Small intestine (tissue), 7 donors: ENCODE measurements around the gene ZNF766. TPM values are rescaled to one million over a fixed set of nuclear protein-coding genes. Genes with fewer than 3 reads are reported as not detected.
A peak's percentile ranks its signal among the peaks of the same experiment; 100 is the strongest.
"Not testable (repeated sequence)": the region's sequence is repeated elsewhere in the genome, so short reads cannot be mapped to it uniquely, and the experiment has no call there.

Source experiments
- DNase-seq, 2 donors: peaks; one replicate each; pipeline versions ENCODE4 v3.0.0 to v3.0.0-alpha.2; 2013
- FAIRE-seq: peaks from 2 replicates; lab custom pipeline; 2012; peaks lifted over from hg19 to GRCh38; lab: Jason Lieb, UNC
- H3K27ac ChIP-seq, 3 donors: one replicate each; pipeline ENCODE4 v1.5.1; 2013; ENCODE audit warnings: low read length in 2 of 3, mild to moderate bottlenecking in 2 of 3, control low read depth in 1 of 3, inconsistent platforms in 1 of 3, low read depth in 1 of 3, moderate library complexity in 1 of 3
- H3K27me3 ChIP-seq, 3 donors: one replicate each; pipeline ENCODE4 v1.6.1; 2013; ENCODE audit warnings: low read length in 3 of 3, inconsistent platforms in 1 of 3; ENCODE audit not compliant: control insufficient read depth in 3 of 3, insufficient read depth in 3 of 3
- H3K36me3 ChIP-seq, 3 donors: one replicate each; pipeline ENCODE4 v1.6.1; 2013; ENCODE audit warnings: low read length in 3 of 3, inconsistent platforms in 1 of 3, low read depth in 1 of 3, mild to moderate bottlenecking in 1 of 3, moderate library complexity in 1 of 3; ENCODE audit not compliant: control insufficient read depth in 3 of 3, insufficient read depth in 2 of 3
- H3K4me1 ChIP-seq, 3 donors: one replicate each; pipeline ENCODE4 v1.6.1; 2013; ENCODE audit warnings: low read length in 2 of 3, inconsistent platforms in 1 of 3, low read depth in 1 of 3, mild to moderate bottlenecking in 1 of 3, moderate library complexity in 1 of 3; ENCODE audit not compliant: control insufficient read depth in 3 of 3, insufficient read depth in 2 of 3
- H3K4me3 ChIP-seq, 3 donors: one replicate each; pipeline ENCODE4 v1.5.1; 2013; ENCODE audit warnings: low read length in 3 of 3, control low read depth in 1 of 3, inconsistent platforms in 1 of 3, low read depth in 1 of 3, mild to moderate bottlenecking in 1 of 3, moderate library complexity in 1 of 3
- H3K9me3 ChIP-seq, 2 donors: one replicate each; pipeline ENCODE4 v1.6.1; 2013; ENCODE audit warnings: low read depth in 1 of 2, low read length in 1 of 2; ENCODE audit not compliant: control insufficient read depth in 2 of 2, insufficient read depth in 1 of 2
- WGBS, 3 donors: extraction: QIAGEN DNeasy Blood & Tissue Kit; methylation state at CpG; one replicate each; pipeline ENCODE4 v1.1.7; 2013; 5-methylcytosine and 5-hydroxymethylcytosine counted together
- polyA plus RNA-seq, 4 donors: library from polyadenylated mRNA; stranded (reverse) in 3 of 4; unstranded in 1 of 4; fragments of 200-250 nt in 3 of 4; fragments of 120-200 nt in 1 of 4; gene quantifications; one replicate each; pipeline versions ENCODE4 v1.2.1 to v1.2.3, GENCODE V29; 2013
- donor health status: healthy with polysubstance abuse.
- donor health status: control.
- donor health status: control.
- donor health status: Bipolar disorder and iron deficiency.
- donor health status: healthy.

Gene ZNF766
- polyA plus RNA-seq, 4 donors = 1.8 to 13.3 (median 3.1) TPM

DNA sequence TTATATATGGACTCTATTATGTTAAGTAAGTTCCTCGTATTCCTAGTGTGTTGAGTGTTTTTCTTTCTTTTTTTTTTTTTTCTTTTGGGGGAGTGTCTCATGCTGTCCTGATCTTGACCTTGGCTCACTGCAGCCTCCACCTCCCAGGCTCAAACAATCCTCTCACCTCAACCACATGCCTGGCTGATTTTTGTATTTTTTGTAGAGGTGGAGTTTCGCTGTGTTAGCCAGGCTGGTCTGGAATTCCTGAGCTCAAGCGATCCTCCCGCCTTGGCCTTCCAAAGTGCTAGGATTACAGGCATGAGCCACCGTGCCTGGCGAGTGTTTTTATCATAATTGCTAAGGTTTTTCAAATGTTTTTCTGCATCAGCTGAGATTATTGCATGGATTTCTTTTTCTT lies 16.9 kb downstream of the ZNF766 start:
- no peak for FAIRE-seq
- Histone ChIP-seq H3K36me3 (peaks cover 18 to 58% (median 57%) of the 10 kb centered on the region in 3 donors), H3K27ac (no peak overlapping the region), H3K4me3 (no peak overlapping the region), H3K9me3 (peaks cover 0 to 53% of the 10 kb centered on the region in 2 donors), H3K4me1 (no peaks in the 10 kb centered on the region), H3K27me3 (no peaks in the 10 kb centered on the region)
- WGBS, 3 donors = 90 to 98% (median 95%) methylated on average over 6 of the region's 6 CpGs
- no peak for DNase-seq

DNA sequence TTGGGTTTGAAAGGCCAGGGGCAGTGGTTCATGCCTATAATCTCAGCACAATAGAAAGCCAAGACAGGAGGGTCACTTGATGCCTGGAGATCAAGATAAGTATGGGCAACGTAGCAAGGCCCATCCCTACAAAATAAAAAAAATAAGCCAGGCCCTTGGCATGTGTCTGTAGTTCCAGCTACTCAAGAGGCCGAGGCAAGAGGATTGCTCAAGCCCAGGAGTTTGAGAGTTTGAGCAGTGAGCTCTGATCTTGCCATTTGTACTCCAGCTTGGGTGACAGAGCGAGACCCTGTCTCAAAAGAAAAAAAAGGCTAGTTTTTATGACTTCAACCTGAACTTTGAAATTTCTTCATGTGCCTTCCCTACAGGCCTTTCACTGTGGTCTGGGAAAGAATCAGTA lies 22.4 kb downstream of the ZNF766 start:
- Histone ChIP-seq H3K27ac (no peak overlapping the region), H3K4me1 (no peaks in the 10 kb centered on the region), H3K36me3 (peaks cover 0 to 25% (median 23%) of the 10 kb centered on the region in 3 donors), H3K4me3 (no peak overlapping the region), H3K9me3 (peaks cover 0 to 45% of the 10 kb centered on the region in 2 donors), H3K27me3 (no peaks in the 10 kb centered on the region)
- WGBS, 3 donors = 89 to 93% (median 92%) methylated on average over 3 of the region's 3 CpGs
- no peak for FAIRE-seq
- DNase-seq = no peak

DNA sequence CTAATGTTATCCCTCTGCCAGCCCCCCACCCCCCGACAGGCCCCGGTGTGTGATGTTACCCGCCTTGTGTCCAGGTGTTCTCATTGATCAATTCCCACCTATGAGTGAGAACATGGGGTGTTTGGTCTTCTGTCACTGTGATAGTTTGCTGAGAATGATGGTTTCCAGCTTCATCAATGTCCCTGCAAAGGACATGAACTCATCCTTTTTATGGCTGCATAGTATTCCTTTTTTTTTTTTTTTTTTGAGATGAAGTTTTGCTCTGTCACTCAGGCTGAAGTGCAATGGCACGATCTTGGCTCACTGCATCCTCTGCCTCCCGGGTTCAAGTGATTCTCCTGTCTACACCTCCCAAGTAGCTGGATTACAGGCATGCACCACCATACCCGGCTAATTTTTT lies 23.6 kb downstream of the ZNF766 start:
- not testable (repeated sequence) for FAIRE-seq, H3K4me3 ChIP-seq, H3K27me3 ChIP-seq, DNase-seq, H3K27ac ChIP-seq, H3K4me1 ChIP-seq
- H3K9me3 ChIP-seq = peaks cover 0 to 41% of the 10 kb centered on the region in 2 donors
- 98 to 99% (median 98%) methylated on average over 6 of the region's 6 CpGs for WGBS, 3 donors
- H3K36me3 ChIP-seq = peaks cover 0 to 23% (median 21%) of the 10 kb centered on the region in 3 donors

DNA sequence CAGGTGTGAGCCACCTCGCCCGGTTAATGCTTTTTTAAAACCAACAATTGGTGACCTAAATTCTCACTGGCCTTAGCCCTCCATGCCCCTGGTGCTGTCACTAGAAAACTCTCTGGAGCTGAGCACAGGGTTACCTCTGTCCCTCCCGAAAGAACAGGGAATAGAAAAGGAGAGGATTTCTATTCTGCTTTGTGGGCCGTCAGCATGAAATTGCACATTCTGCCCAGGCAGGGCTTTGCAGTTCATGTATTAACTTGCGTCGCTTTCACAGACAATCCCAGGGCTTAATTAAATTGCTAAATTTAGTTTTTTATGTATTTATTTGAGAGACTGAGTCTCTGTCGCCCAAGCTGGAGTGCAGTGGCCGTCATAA lies 27.0 kb downstream of the ZNF766 start:
- WGBS, 3 donors = 9 to 24% (median 10%) methylated on average over 8 of the region's 8 CpGs
- FAIRE-seq = no peak
- H3K9me3 ChIP-seq = peaks cover 0 to 45% of the 10 kb centered on the region in 2 donors
- peaks cover 0 to 2% (median 0%) of the 10 kb centered on the region in 3 donors for H3K4me1 ChIP-seq
- no peaks in the 10 kb centered on the region for H3K27me3 ChIP-seq
- peaks cover 6 to 22% (median 13%) of the 10 kb centered on the region in 3 donors for H3K36me3 ChIP-seq
- H3K27ac ChIP-seq = peak overlapping the region; percentile 66 to 74 (median 73)
- DNase-seq = no peak
- H3K4me3 ChIP-seq = peak overlapping the region; percentile 43 to 78 (median 78)

DNA sequence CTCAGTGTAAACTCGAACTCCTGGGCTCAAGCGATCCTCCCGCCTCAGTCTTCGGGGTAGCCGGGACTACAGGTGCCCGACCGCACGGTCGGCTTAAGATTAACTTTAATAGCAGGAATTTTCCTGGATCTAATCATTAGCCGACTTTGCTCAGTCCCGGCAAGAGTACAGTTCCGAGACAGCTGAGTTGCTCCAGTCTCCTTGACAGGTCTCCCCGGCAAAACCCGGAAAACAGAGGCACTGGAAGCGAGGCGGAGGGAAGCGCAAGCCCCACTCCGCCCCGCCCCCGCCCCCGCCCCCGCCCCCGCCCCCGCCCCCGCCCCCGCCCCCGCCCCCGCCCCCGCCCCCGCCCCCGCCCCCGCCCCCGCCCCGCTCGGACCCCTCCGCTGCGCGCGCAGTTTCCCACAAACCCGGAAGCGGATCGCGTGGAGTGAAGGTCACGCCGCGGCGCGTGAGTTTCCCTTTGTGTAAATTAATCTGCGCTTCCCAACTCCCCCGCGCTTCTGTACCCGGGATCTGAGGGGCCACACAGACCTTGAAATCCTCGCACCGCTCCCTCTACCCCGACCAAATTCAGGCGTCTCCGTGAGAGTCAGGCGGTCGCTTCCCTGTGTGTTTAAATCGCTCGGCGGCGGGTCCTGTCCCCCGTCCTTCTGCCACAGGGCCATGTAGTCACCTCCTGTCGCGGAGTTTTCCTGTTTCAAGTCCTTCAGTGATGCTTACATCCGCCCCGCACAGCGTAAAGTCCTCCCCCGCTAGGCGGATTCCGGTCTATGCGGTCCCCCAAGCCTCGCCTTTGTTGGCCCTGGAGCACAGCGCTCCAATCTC lies 27.6 kb downstream of the ZNF766 start, which contains the start of gene ZNF480:
Gene ZNF480, plus strand, starts transcription at position 397 of the 828 bp plus-strand sequence. CDS start 3,244 bp downstream, outside the sequence.
- H3K27me3 ChIP-seq = no peaks in the 10 kb centered on the region
- H3K4me1 ChIP-seq = peaks cover 0 to 2% (median 0%) of the 10 kb centered on the region in 3 donors
- 0 to 1% (median 1%) methylated on average over 40 to 71 of the region's 75 CpGs for WGBS, 3 donors
- no peak for FAIRE-seq
- peak within 1 kb of the TSS; percentile 81 to 98 (median 95) for H3K27ac ChIP-seq
- peak; percentile 91 to 94 for DNase-seq
- peaks cover 0 to 42% of the 10 kb centered on the region in 2 donors for H3K9me3 ChIP-seq
- peaks cover 10 to 22% (median 19%) of the 10 kb centered on the region in 3 donors for H3K36me3 ChIP-seq
- peak within 1 kb of the TSS; percentile 63 to 99 (median 78) for H3K4me3 ChIP-seq

DNA sequence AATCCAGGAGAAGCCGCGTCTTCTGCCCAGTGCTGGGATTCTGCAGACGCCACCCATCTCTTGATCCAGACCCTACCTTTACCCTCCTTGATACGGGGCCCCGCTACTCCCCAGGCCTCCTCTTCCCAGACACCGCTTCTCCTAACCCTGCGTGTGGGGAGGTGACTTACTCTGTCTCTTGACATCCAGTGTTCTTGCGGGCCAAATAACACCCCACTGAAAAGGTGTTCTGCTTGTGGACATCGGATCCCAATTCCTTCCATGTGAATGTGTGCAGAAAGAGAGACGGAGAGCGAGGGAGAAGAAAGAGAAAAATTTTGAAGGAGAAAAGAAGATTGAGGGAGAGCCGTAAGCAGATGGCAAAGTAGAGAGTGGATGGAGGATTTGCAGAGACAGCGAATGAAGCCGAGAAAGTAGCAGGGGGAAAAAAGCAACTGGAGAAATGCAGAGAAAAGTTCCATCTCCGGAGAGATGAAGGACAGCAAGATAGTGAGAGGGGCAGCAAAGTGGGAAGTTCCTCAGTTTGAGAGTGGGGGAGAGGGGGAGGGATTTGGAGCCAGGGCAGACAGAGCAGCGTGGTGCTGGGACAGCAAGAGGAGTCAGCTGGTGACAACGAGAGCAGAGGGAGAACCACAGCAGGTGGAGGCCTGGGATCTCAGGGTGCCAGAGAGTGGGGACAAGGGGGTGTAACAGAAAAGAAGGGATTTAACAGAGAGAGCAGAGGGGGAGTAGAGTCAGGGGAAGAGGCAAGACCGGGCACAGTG lies 28.4 kb downstream of the ZNF766 start:
- H3K27ac ChIP-seq = peak overlapping the region; percentile 81 to 98 (median 95)
- WGBS, 3 donors = 17 to 37% (median 37%) methylated on average over 18 of the region's 18 CpGs
- no peak for DNase-seq
- H3K9me3 ChIP-seq = peaks cover 3 to 43% of the 10 kb centered on the region in 2 donors
- no peak for FAIRE-seq
- H3K36me3 ChIP-seq = peaks cover 16 to 26% (median 22%) of the 10 kb centered on the region in 3 donors
- H3K27me3 ChIP-seq = no peaks in the 10 kb centered on the region
- peaks cover 0 to 2% (median 0%) of the 10 kb centered on the region in 3 donors for H3K4me1 ChIP-seq
- H3K4me3 ChIP-seq = peak overlapping the region; percentile 63 to 99 (median 69)

DNA sequence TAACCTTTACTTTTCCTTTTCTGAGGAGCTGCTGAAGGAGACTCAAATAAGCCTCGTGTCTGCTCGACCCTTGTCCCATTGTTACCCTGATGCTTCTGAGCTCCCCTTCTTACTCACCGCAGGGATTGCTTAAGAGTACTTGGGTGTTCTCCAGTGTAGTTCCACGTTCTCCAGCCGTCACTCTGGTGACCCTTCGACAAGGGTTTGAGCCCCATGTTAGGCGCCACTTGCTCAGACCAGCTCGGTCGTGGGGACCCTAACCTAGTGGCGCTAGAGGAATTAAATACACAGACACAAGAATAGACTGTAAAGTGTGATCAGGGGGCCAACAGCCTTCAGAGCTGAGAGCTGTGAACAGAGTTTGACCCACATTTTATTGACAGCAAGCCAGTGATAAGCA lies 37.9 kb downstream of the ZNF766 start:
- H3K4me1 ChIP-seq = no peaks in the 10 kb centered on the region
- peak in 1 of 2 donors; percentile 52 for DNase-seq
- H3K4me3 ChIP-seq = no peak overlapping the region
- peaks cover 19 to 34% (median 30%) of the 10 kb centered on the region in 3 donors for H3K36me3 ChIP-seq
- 97 to 98% (median 97%) methylated on average over 10 of the region's 10 CpGs for WGBS, 3 donors
- FAIRE-seq = no peak
- H3K27me3 ChIP-seq = no peaks in the 10 kb centered on the region
- H3K27ac ChIP-seq = no peak overlapping the region
- peaks cover 9 to 70% of the 10 kb centered on the region in 2 donors for H3K9me3 ChIP-seq

DNA sequence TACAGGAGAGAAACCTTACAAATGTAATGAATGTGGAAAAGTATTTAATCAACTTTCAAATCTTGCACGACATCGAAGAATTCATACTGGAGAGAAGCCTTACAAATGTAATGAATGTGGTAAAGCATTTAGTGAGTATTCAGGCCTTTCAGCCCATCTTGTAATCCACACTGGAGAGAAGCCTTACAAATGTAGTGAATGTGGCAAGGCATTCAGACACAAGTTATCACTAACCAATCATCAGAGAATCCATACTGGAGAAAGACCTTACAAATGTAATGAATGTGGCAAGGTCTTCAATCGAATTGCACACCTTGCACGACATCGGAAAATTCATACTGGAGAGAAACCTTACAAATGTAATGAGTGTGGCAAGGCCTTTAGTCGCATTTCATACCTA lies 53.0 kb downstream of the ZNF766 start:
- Histone ChIP-seq H3K9me3 (peaks cover 4 to 66% of the 10 kb centered on the region in 2 donors), H3K27ac (no peak overlapping the region), H3K4me3 (no peak overlapping the region), H3K27me3 (no peaks in the 10 kb centered on the region), H3K4me1 (no peaks in the 10 kb centered on the region), H3K36me3 (peaks cover 19 to 38% (median 20%) of the 10 kb centered on the region in 3 donors)
- FAIRE-seq (no peak), DNase-seq (no peak)
- WGBS, 3 donors = 95 to 99% (median 97%) methylated on average over 6 of the region's 6 CpGs
